ENCODE results near the gene IPCEF1.

The IPCEF1 gene

GRCh38 chr6:154395316-154395715, 38.7 kb upstream of the IPCEF1 start:
- DNase-seq (ENCODE audit: low read depth, low spot score): no peak
- Histone ChIP-seq H3K4me3 (no peak overlapping the region), H3K36me3 (ENCODE audit: insufficient read depth, low read length) (no peaks in the 10 kb centered on the region), H3K27ac (no peak overlapping the region), H3K9me3 (ENCODE audit: low read depth, low read length) (no peaks in the 10 kb centered on the region), H3K9ac (ENCODE audit: insufficient read length) (no peak overlapping the region)
- no peak for TF ChIP-seq FOXP2 (optimal IDR thresholded peaks at IDR 0.05; ENCODE audit: control extremely low read depth, extremely low read length, insufficient read depth)
- no peak for TF ChIP-seq POLR2AphosphoS5 (IDR thresholded peaks at IDR 0.05; ENCODE audit: borderline replicate concordance, low read depth, low read length)
- TF ChIP-seq EZH2 (IDR thresholded peaks at IDR 0.05): no peak

- no peaks in the 10 kb centered on the region for H3K36me3 ChIP-seq (ENCODE audit: insufficient read depth, low read length)
- peaks cover under 1% of the 10 kb centered on the region; the same call in 1 of the 2 replicates for H3K9me3 ChIP-seq (ENCODE audit: low read depth, low read length)
- no peak for DNase-seq (ENCODE audit: low read depth, low spot score)
- H3K4me3 ChIP-seq: no peak overlapping the region
- H3K9ac ChIP-seq (ENCODE audit: insufficient read length): no peak overlapping the region
- no peak overlapping the region for H3K27ac ChIP-seq
- TF ChIP-seq POLR2AphosphoS5 (IDR thresholded peaks at IDR 0.05; ENCODE audit: borderline replicate concordance, low read depth, low read length): no peak
Measured at GRCh38 chr6:154394571-154394970, 38.0 kb upstream of the IPCEF1 start.

GRCh38 chr6:154390034-154390433, 33.4 kb upstream of the IPCEF1 start:
- H3K27ac ChIP-seq: no peak overlapping the region
- H3K36me3 ChIP-seq (ENCODE audit: insufficient read depth, low read length): no peaks in the 10 kb centered on the region
- no peak overlapping the region for H3K4me3 ChIP-seq
- TF ChIP-seq EZH2 (IDR thresholded peaks at IDR 0.05): no peak
- TF ChIP-seq POLR2AphosphoS5 (IDR thresholded peaks at IDR 0.05; ENCODE audit: borderline replicate concordance, low read depth, low read length): no peak
- no peak for TF ChIP-seq FOXP2 (optimal IDR thresholded peaks at IDR 0.05; ENCODE audit: control extremely low read depth, extremely low read length, insufficient read depth)
- H3K9ac ChIP-seq (ENCODE audit: insufficient read length): no peak overlapping the region
- H3K9me3 ChIP-seq (ENCODE audit: low read depth, low read length): peaks cover 7% of the 10 kb centered on the region; the same call in 1 of the 2 replicates
- DNase-seq (ENCODE audit: low read depth, low spot score): no peak

- H3K9ac ChIP-seq (ENCODE audit: insufficient read length): no peak overlapping the region
- H3K4me3 ChIP-seq: no peak overlapping the region
- H3K36me3 ChIP-seq (ENCODE audit: insufficient read depth, low read length): no peaks in the 10 kb centered on the region
- TF ChIP-seq EZH2 (IDR thresholded peaks at IDR 0.05) (no peak), FOXP2 (optimal IDR thresholded peaks at IDR 0.05; ENCODE audit: control extremely low read depth, extremely low read length, insufficient read depth) (no peak), POLR2AphosphoS5 (IDR thresholded peaks at IDR 0.05; ENCODE audit: borderline replicate concordance, low read depth, low read length) (no peak)
- H3K9me3 ChIP-seq (ENCODE audit: low read depth, low read length): peaks cover 7% of the 10 kb centered on the region; the same call in 1 of the 2 replicates
- H3K27ac ChIP-seq: no peak overlapping the region
- DNase-seq (ENCODE audit: low read depth, low spot score): no peak
Measured at GRCh38 chr6:154388803-154389202, 32.2 kb upstream of the IPCEF1 start.

GRCh38 chr6:154386848-154387717, 30.5 kb upstream of the IPCEF1 start:
- peak; percentile 56 for DNase-seq (ENCODE audit: low read depth, low spot score)
- peak overlapping the region; percentile 11; the same call in 1 of the 2 replicates for H3K4me3 ChIP-seq
- no peak overlapping the region for H3K9ac ChIP-seq (ENCODE audit: insufficient read length)
- TF ChIP-seq EZH2 (IDR thresholded peaks at IDR 0.05) (no peak), FOXP2 (optimal IDR thresholded peaks at IDR 0.05; ENCODE audit: control extremely low read depth, extremely low read length, insufficient read depth) (peak; percentile 79), POLR2AphosphoS5 (IDR thresholded peaks at IDR 0.05; ENCODE audit: borderline replicate concordance, low read depth, low read length) (peak; percentile 15; the same call in 1 of the 2 replicates)
- peak overlapping the region; percentile 46 for H3K27ac ChIP-seq
- H3K36me3 ChIP-seq (ENCODE audit: insufficient read depth, low read length): no peaks in the 10 kb centered on the region
- H3K9me3 ChIP-seq (ENCODE audit: low read depth, low read length): peaks cover 7% of the 10 kb centered on the region; the same call in 1 of the 2 replicates

GRCh38 chr6:154384191-154384590, 27.6 kb upstream of the IPCEF1 start:
- Histone ChIP-seq H3K36me3 (ENCODE audit: insufficient read depth, low read length) (no peaks in the 10 kb centered on the region), H3K4me3 (no peak overlapping the region), H3K27ac (no peak overlapping the region), H3K9ac (ENCODE audit: insufficient read length) (no peak overlapping the region), H3K9me3 (ENCODE audit: low read depth, low read length) (peaks cover 3% of the 10 kb centered on the region; the same call in 1 of the 2 replicates)
- TF ChIP-seq EZH2 (IDR thresholded peaks at IDR 0.05) (no peak), POLR2AphosphoS5 (IDR thresholded peaks at IDR 0.05; ENCODE audit: borderline replicate concordance, low read depth, low read length) (no peak), FOXP2 (optimal IDR thresholded peaks at IDR 0.05; ENCODE audit: control extremely low read depth, extremely low read length, insufficient read depth) (no peak)
- DNase-seq (ENCODE audit: low read depth, low spot score): no peak

GRCh38 chr6:154383273-154383672, 26.7 kb upstream of the IPCEF1 start:
- no peaks in the 10 kb centered on the region for H3K9me3 ChIP-seq (ENCODE audit: low read depth, low read length)
- no peak for DNase-seq (ENCODE audit: low read depth, low spot score)
- no peak overlapping the region for H3K27ac ChIP-seq
- H3K9ac ChIP-seq (ENCODE audit: insufficient read length): no peak overlapping the region
- H3K36me3 ChIP-seq (ENCODE audit: insufficient read depth, low read length): no peaks in the 10 kb centered on the region
- no peak overlapping the region for H3K4me3 ChIP-seq
- TF ChIP-seq EZH2 (IDR thresholded peaks at IDR 0.05): no peak
- no peak for TF ChIP-seq FOXP2 (optimal IDR thresholded peaks at IDR 0.05; ENCODE audit: control extremely low read depth, extremely low read length, insufficient read depth)
- no peak for TF ChIP-seq POLR2AphosphoS5 (IDR thresholded peaks at IDR 0.05; ENCODE audit: borderline replicate concordance, low read depth, low read length)

GRCh38 chr6:154382740-154383139, 26.1 kb upstream of the IPCEF1 start:
- Histone ChIP-seq H3K27ac (no peak overlapping the region), H3K4me3 (no peak overlapping the region), H3K9ac (ENCODE audit: insufficient read length) (no peak overlapping the region), H3K36me3 (ENCODE audit: insufficient read depth, low read length) (no peaks in the 10 kb centered on the region), H3K9me3 (ENCODE audit: low read depth, low read length) (no peaks in the 10 kb centered on the region)
- TF ChIP-seq EZH2 (IDR thresholded peaks at IDR 0.05) (no peak), FOXP2 (optimal IDR thresholded peaks at IDR 0.05; ENCODE audit: control extremely low read depth, extremely low read length, insufficient read depth) (no peak), POLR2AphosphoS5 (IDR thresholded peaks at IDR 0.05; ENCODE audit: borderline replicate concordance, low read depth, low read length) (no peak)
- DNase-seq (ENCODE audit: low read depth, low spot score): no peak

Data from SK-N-MC (cell line).